ENCODE results near the gene ENAH. TPM values are rescaled to one million over a fixed set of nuclear protein-coding genes. Genes with fewer than 3 reads are reported as not detected.
"Not testable (repeated sequence)": the region's sequence is repeated elsewhere in the genome, so short reads cannot be mapped to it uniquely, and the experiment has no call there.

ENAH gene
- total RNA-seq, 1 experiment from 2014 or later, result 285 TPM

- Mint-ChIP-seq H3K27ac (peak overlapping the region in 1 of 3 experiments; percentile 24; a peak in 2 of 7 replicates), H3K9me3 (peaks cover 0 to 4% of the 10 kb centered on the region in 2 experiments; a peak in 1 of 5 replicates), H3K4me3 (no peak overlapping the region), H3K4me1 (peaks cover 58 to 62% of the 10 kb centered on the region in 2 experiments), H3K27me3 (ENCODE audit: low read depth) (no peaks in the 10 kb centered on the region), H3K36me3 (ENCODE audit: insufficient read depth in 1 of 3, low read depth in 3 of 3) (peaks cover 33 to 57% (median 52%) of the 10 kb centered on the region in 3 experiments)
- no peak overlapping the region for H2BK5ac ChIP-seq (ENCODE audit: insufficient read length, low read length)
- no peak overlapping the region for H3K14ac ChIP-seq (ENCODE audit: insufficient read depth, low read length)
- H3K79me2 ChIP-seq (ENCODE audit: insufficient read depth, low read length), result no peaks in the 10 kb centered on the region; the same call in 1 of the 2 replicates
- H3K23me2 ChIP-seq (ENCODE audit: insufficient read length, low read depth, low read length, poor library complexity, severe bottlenecking), result no peaks in the 10 kb centered on the region
- no peak overlapping the region for H2BK120ac ChIP-seq (ENCODE audit: low read depth, low read length, poor library complexity, severe bottlenecking)
- no peak overlapping the region for H2BK20ac ChIP-seq (ENCODE audit: low read depth, low read length, poor library complexity, severe bottlenecking)
- no peaks in the 10 kb centered on the region for H4K20me1 ChIP-seq (ENCODE audit: control insufficient read depth, insufficient read depth, insufficient read length)
- H3K56ac ChIP-seq (ENCODE audit: insufficient read length, low read depth, low read length), result no peak overlapping the region
- no peak overlapping the region for H2AFZ ChIP-seq (ENCODE audit: low read length)
- H3K4me2 ChIP-seq (ENCODE audit: insufficient read depth, insufficient read length, low read length), result no peak overlapping the region
- no peak overlapping the region for H4K8ac ChIP-seq (replicated peaks; ENCODE audit: insufficient read length, low read depth, low read length)
- H2BK12ac ChIP-seq (ENCODE audit: insufficient read length, low read depth, low read length), result no peak overlapping the region
- no peak overlapping the region for H3K4ac ChIP-seq (ENCODE audit: low read depth, low read length)
- H3K23ac ChIP-seq (ENCODE audit: insufficient read length, low read depth, low read length), result no peak overlapping the region
- no peak overlapping the region for H3K27ac ChIP-seq (ENCODE audit: insufficient read length, low read depth, low read length)
- no peak overlapping the region for H4K91ac ChIP-seq (ENCODE audit: insufficient read length, low read depth, low read length)
- no peaks in the 10 kb centered on the region for H3K79me1 ChIP-seq (ENCODE audit: insufficient read depth, low read depth, low read length, poor library complexity, severe bottlenecking)
- no peak overlapping the region for H4K5ac ChIP-seq (ENCODE audit: insufficient read length, low read depth, low read length)
- no peak overlapping the region for H3T11ph ChIP-seq (ENCODE audit: low read length)
- DNase-seq, result no peak
- no CpG with 5 or more reads among the region's 3 CpGs for WGBS (ENCODE audit: extremely low coverage, insufficient read length, low lambda C conversion rate)
- H2AK5ac ChIP-seq (ENCODE audit: insufficient read length, low read length), result no peak overlapping the region
- H3K4me1 ChIP-seq (ENCODE audit: insufficient read depth, low read length), result peaks cover 10% of the 10 kb centered on the region; the same call in 1 of the 2 replicates
- no peak overlapping the region for H3K9ac ChIP-seq (ENCODE audit: extremely low read depth, insufficient read length, low read length)
- H3K27me3 ChIP-seq (ENCODE audit: insufficient read depth, low read length), result no peaks in the 10 kb centered on the region
- no peaks in the 10 kb centered on the region for H3K9me3 ChIP-seq (ENCODE audit: control insufficient read depth, low read depth, low read length)
- H2BK15ac ChIP-seq (ENCODE audit: low read depth, low read length), result no peak overlapping the region
- TF ChIP-seq, protein P1, sequence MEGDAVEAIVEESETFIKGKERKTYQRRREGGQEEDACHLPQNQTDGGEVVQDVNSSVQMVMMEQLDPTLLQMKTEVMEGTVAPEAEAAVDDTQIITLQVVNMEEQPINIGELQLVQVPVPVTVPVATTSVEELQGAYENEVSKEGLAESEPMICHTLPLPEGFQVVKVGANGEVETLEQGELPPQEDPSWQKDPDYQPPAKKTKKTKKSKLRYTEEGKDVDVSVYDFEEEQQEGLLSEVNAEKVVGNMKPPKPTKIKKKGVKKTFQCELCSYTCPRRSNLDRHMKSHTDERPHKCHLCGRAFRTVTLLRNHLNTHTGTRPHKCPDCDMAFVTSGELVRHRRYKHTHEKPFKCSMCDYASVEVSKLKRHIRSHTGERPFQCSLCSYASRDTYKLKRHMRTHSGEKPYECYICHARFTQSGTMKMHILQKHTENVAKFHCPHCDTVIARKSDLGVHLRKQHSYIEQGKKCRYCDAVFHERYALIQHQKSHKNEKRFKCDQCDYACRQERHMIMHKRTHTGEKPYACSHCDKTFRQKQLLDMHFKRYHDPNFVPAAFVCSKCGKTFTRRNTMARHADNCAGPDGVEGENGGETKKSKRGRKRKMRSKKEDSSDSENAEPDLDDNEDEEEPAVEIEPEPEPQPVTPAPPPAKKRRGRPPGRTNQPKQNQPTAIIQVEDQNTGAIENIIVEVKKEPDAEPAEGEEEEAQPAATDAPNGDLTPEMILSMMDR (conservative IDR thresholded peaks at IDR 0.05), result no peak
- no peak overlapping the region for H3K18ac ChIP-seq (ENCODE audit: insufficient read length, low read depth, low read length)
Observed at GRCh38 chr1:225514671-225515081, 138.2 kb downstream of the ENAH start.

DNA sequence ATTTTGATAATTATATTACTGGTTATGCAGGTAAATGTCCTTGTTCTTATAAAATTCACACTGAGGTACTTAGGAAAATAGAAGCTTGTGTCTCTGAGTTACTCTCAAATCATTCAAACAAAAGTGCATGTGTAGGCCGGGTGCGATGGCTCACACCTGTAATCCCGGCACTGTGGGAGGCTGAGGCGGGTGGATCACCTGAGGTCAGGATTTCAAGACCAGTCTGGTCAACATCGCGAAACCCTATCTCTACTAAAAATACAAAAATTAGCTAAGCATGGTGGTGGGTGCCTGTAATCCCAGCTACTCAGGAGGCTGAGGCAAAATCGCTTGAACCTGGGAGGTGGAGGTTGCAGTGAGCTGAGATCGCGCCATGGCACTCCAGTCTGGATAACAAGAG lies 139.3 kb downstream of the ENAH start:
- WGBS (ENCODE audit: extremely low coverage, insufficient read length, low lambda C conversion rate), result no CpG with 5 or more reads among the region's 9 CpGs

More for the DNA sequence above, 139.3 kb downstream of the ENAH start:
- H3K4me1 ChIP-seq (ENCODE audit: insufficient read depth, low read length), result peaks cover 10% of the 10 kb centered on the region; the same call in 1 of the 2 replicates
- not testable (repeated sequence) for H2AFZ ChIP-seq (ENCODE audit: low read length); H3K27me3 ChIP-seq (ENCODE audit: insufficient read depth, low read length); H3K14ac ChIP-seq (ENCODE audit: insufficient read depth, low read length); H3K79me2 ChIP-seq (ENCODE audit: insufficient read depth, low read length); H3K9ac ChIP-seq (ENCODE audit: extremely low read depth, insufficient read length, low read length); H3K4ac ChIP-seq (ENCODE audit: low read depth, low read length); H3K23me2 ChIP-seq (ENCODE audit: insufficient read length, low read depth, low read length, poor library complexity, severe bottlenecking); H3K27me3 Mint-ChIP-seq (ENCODE audit: low read depth); H4K5ac ChIP-seq (ENCODE audit: insufficient read length, low read depth, low read length); H2BK5ac ChIP-seq (ENCODE audit: insufficient read length, low read length); H3K27ac ChIP-seq (ENCODE audit: insufficient read length, low read depth, low read length); H2BK15ac ChIP-seq (ENCODE audit: low read depth, low read length); DNase-seq; H2BK12ac ChIP-seq (ENCODE audit: insufficient read length, low read depth, low read length); H4K91ac ChIP-seq (ENCODE audit: insufficient read length, low read depth, low read length); H2BK120ac ChIP-seq (ENCODE audit: low read depth, low read length, poor library complexity, severe bottlenecking); H3K79me1 ChIP-seq (ENCODE audit: insufficient read depth, low read depth, low read length, poor library complexity, severe bottlenecking); H4K8ac ChIP-seq (replicated peaks; ENCODE audit: insufficient read length, low read depth, low read length); H3K56ac ChIP-seq (ENCODE audit: insufficient read length, low read depth, low read length); H3K23ac ChIP-seq (ENCODE audit: insufficient read length, low read depth, low read length); H3K9me3 Mint-ChIP-seq; H2BK20ac ChIP-seq (ENCODE audit: low read depth, low read length, poor library complexity, severe bottlenecking); H3K4me2 ChIP-seq (ENCODE audit: insufficient read depth, insufficient read length, low read length); H3K9me3 ChIP-seq (ENCODE audit: control insufficient read depth, low read depth, low read length); H4K20me1 ChIP-seq (ENCODE audit: control insufficient read depth, insufficient read depth, insufficient read length); H3T11ph ChIP-seq (ENCODE audit: low read length); H2AK5ac ChIP-seq (ENCODE audit: insufficient read length, low read length); H3K4me3 Mint-ChIP-seq; H3K18ac ChIP-seq (ENCODE audit: insufficient read length, low read depth, low read length)
- Mint-ChIP-seq H3K36me3 (ENCODE audit: insufficient read depth in 1 of 3, low read depth in 3 of 3) (peaks cover 26 to 48% (median 46%) of the 10 kb centered on the region in 3 experiments), H3K27ac (peak overlapping the region; percentile 59 to 88 (median 69); a peak in 3 of 7 replicates), H3K4me1 (peaks cover 61 to 65% of the 10 kb centered on the region in 2 experiments)
